ENCODE measurements around the gene TPCN2.
"Not testable (repeated sequence)": the region's sequence is repeated elsewhere in the genome, so short reads cannot be mapped to it uniquely, and the experiment has no call there.

GRCh38 chr11:69134182-69134581, 85.5 kb downstream of the TPCN2 start:
- TF ChIP-seq CTCF, POLR2AphosphoS5 (IDR thresholded peaks at IDR 0.05): not testable (repeated sequence)

All from upper lobe of left lung (tissue), 4 donors.